ENCODE results near the gene SNAPIN.

GRCh38 chr1:153612111-153612754, 46.3 kb upstream of the SNAPIN start:
- TF ChIP-seq TCF7L2 (IDR thresholded peaks at IDR 0.05; ENCODE audit: low read depth, low read length) (no peak), POLR2AphosphoS5 (IDR thresholded peaks at IDR 0.05; ENCODE audit: low read depth, low read length) (no peak)

Data from Panc1 (cell line).